HepG2 (cell line): ENCODE measurements around the gene UGP2. TPM values are rescaled to one million over a fixed set of nuclear protein-coding genes. Genes with fewer than 3 reads are reported as not detected.
A peak's percentile ranks its signal among the peaks of the same experiment; 100 is the strongest.

Source experiments
- ATAC-seq: fragments of 200-7000 bp; cut with Tn5 transposase; 3 replicates; pipeline ENCODE4 v1.9.1; 2020; ENCODE audit warnings: mild to moderate bottlenecking, moderate library complexity
- BruUV-seq: library from RNA; stranded (reverse); fragments of 400-500 nt; replicated peaks from 2 replicates; lab custom pipeline; 2021; lab: Mats Ljungman, UMichigan
- CTCF ChIA-PET: fragments of 300-600 bp; formaldehyde crosslinking; extraction: SDS; loops from one replicate; lab custom pipeline; 2021; ENCODE audit warnings: low total read pairs, inconsistent platforms, low intra/inter-chr PET ratio; lab: Yijun Ruan, JAX
- POLR2A ChIA-PET: fragments of 350-600 bp; sonication (Branson Sonifier 250); formaldehyde crosslinking; loops from one replicate; lab custom pipeline; 2020; ENCODE audit warnings: antibody characterized with exemption, inconsistent platforms; lab: Yijun Ruan, JAX
- DNase-seq: peaks from one replicate; pipeline ENCODE4 v3.0.0-alpha.2; 2015; ENCODE audit warnings: low spot score
- FAIRE-seq: peaks from 3 replicates; lab custom pipeline; 2011; peaks lifted over from hg19 to GRCh38; lab: Jason Lieb, UNC
- H2AFZ ChIP-seq: one replicate; pipeline ENCODE4 v1.6.1; 2011; ENCODE audit warnings: low read length, inconsistent platforms
- H3K27ac ChIP-seq: fragments of 300-600 bp; 3 replicates; pipeline ENCODE4 v1.8.0; 2011; ENCODE audit warnings: mixed run types, mild to moderate bottlenecking, mixed read lengths, low read length, inconsistent platforms; ENCODE audit not compliant: insufficient read depth; ENCODE audit errors: extremely low read length
- H3K27me3 ChIP-seq, 2 experiments: fragments of 200-600 bp in 1 of 2; 2 replicates in 1 of 2; 3 replicates in 1 of 2; pipeline versions ENCODE4 v1.6.0 to v1.8.0; 2011; ENCODE audit warnings: low read length in 2 of 2, mild to moderate bottlenecking in 2 of 2, moderate library complexity in 2 of 2, inconsistent platforms in 1 of 2; ENCODE audit not compliant: insufficient read depth in 2 of 2, control insufficient read depth in 1 of 2
- H3K36me3 ChIP-seq, 2 experiments: fragments of 200-600 bp in 1 of 2; replicated peaks in 1 of 2; 2 replicates in 1 of 2; 3 replicates in 1 of 2; pipeline versions ENCODE4 v1.5.1 to v1.8.0; 2011; ENCODE audit warnings: low read length in 2 of 2, inconsistent platforms in 1 of 2; ENCODE audit not compliant: insufficient read depth in 2 of 2, control insufficient read depth in 1 of 2
- H3K4me1 ChIP-seq: 2 replicates; pipeline ENCODE4 v1.5.1; 2012; ENCODE audit warnings: low read length, inconsistent platforms; ENCODE audit not compliant: insufficient read depth
- H3K4me2 ChIP-seq: 2 replicates; pipeline ENCODE4 v1.6.0; 2011; ENCODE audit warnings: low read depth, low read length, inconsistent platforms
- H3K4me3 ChIP-seq, 3 experiments: fragments of 200-600 bp in 1 of 3; sonication (generic), shearing (Covaris generic) in 1 of 3; replicated peaks in 1 of 3; 2 replicates each; pipeline ENCODE4 v1.5.1; 2011 to 2016; ENCODE audit warnings: low read length in 3 of 3, inconsistent platforms in 2 of 3, low read depth in 2 of 3, mild to moderate bottlenecking in 2 of 3, control low read depth in 1 of 3, mixed read lengths in 1 of 3; ENCODE audit not compliant: insufficient read depth in 1 of 3
- H3K79me2 ChIP-seq: one replicate; pipeline ENCODE4 v1.6.1; 2011; ENCODE audit warnings: low read length, inconsistent platforms; ENCODE audit not compliant: insufficient read depth
- H3K9ac ChIP-seq: 2 replicates; pipeline ENCODE4 v1.6.0; 2011; ENCODE audit warnings: mild to moderate bottlenecking, low read depth, low read length, inconsistent platforms; ENCODE audit not compliant: insufficient read depth
- H3K9me3 ChIP-seq: 2 replicates; pipeline ENCODE4 v1.5.1; 2012; ENCODE audit warnings: mild to moderate bottlenecking, low read length
- H4K20me1 ChIP-seq: 2 replicates; pipeline ENCODE4 v1.6.0; 2011; ENCODE audit warnings: inconsistent platforms, mild to moderate bottlenecking, low read length, moderate library complexity; ENCODE audit not compliant: insufficient read depth
- CAMTA2 ChIP-seq: sonication (generic); formaldehyde crosslinking; IDR thresholded peaks from 2 replicates; pipeline ENCODE4 v1.4.0; 2020; ENCODE audit warnings: mild to moderate bottlenecking, missing genetic modification reagents, borderline replicate concordance
- ELF3 ChIP-seq: IDR thresholded peaks from 2 replicates; pipeline ENCODE4 v1.6.1; 2016; ENCODE audit warnings: missing genetic modification reagents, missing compliant biosample characterization
- HOMEZ ChIP-seq: IDR thresholded peaks from 2 replicates; pipeline ENCODE4 v1.6.1; 2016; ENCODE audit warnings: low read depth
- MAFF ChIP-seq: IDR thresholded peaks from 2 replicates; pipeline ENCODE4 v1.6.1; 2011; ENCODE audit warnings: low read depth, low read length, improper control_type of control experiment
- MAFK ChIP-seq, 2 experiments: IDR thresholded peaks in 1 of 2; conservative IDR thresholded peaks in 1 of 2; 2 replicates each; pipeline ENCODE4 v1.6.1; 2011; ENCODE audit warnings: improper control_type of control experiment in 2 of 2, low read length in 2 of 2
- MEF2D ChIP-seq: sonication (generic); formaldehyde crosslinking; IDR thresholded peaks from 2 replicates; pipeline ENCODE4 v1.5.1; 2020; ENCODE audit warnings: mild to moderate bottlenecking, missing genetic modification reagents
- PRDM4 ChIP-seq: sonication (generic); formaldehyde crosslinking; IDR thresholded peaks from 2 replicates; pipeline ENCODE4 v1.9.0; 2021; ENCODE audit warnings: missing genetic modification reagents, borderline replicate concordance
- SRY ChIP-seq: sonication (generic); formaldehyde crosslinking; IDR thresholded peaks from 2 replicates; pipeline ENCODE4 v1.8.0; 2022; ENCODE audit warnings: mild to moderate bottlenecking, missing genetic modification reagents
- TEAD3 ChIP-seq: optimal IDR thresholded peaks from 2 replicates; pipeline ENCODE3; 2016; ENCODE audit warnings: borderline replicate concordance
- ZFP1 ChIP-seq: IDR thresholded peaks from 2 replicates; pipeline ENCODE4 v1.6.1; 2016
- ZNF225 ChIP-seq: sonication (generic); formaldehyde crosslinking; IDR thresholded peaks from 2 replicates; pipeline ENCODE4 v1.4.0; 2020; ENCODE audit warnings: mild to moderate bottlenecking, missing genetic modification reagents
- ZNF367 ChIP-seq: sonication (generic); formaldehyde crosslinking; IDR thresholded peaks from 2 replicates; pipeline ENCODE4 v1.4.0; 2020; ENCODE audit warnings: missing genetic modification reagents, borderline replicate concordance
- ZNF563 ChIP-seq: sonication (generic); formaldehyde crosslinking; IDR thresholded peaks from 2 replicates; pipeline ENCODE4 v1.8.0; 2022; ENCODE audit warnings: mild to moderate bottlenecking, moderate library complexity, missing genetic modification reagents
- ZNF703 ChIP-seq: sonication (generic); formaldehyde crosslinking; IDR thresholded peaks from 2 replicates; pipeline ENCODE4 v1.5.1; 2020; ENCODE audit warnings: missing genetic modification reagents, mild to moderate bottlenecking, moderate library complexity, borderline replicate concordance
- WGBS: methylation state at CpG from one replicate; pipeline ENCODE4 v1.1.6; 2017; ENCODE audit warnings: low lambda C conversion rate; 5-methylcytosine and 5-hydroxymethylcytosine counted together
- in situ Hi-C: cut with HindIII; loops from 2 replicates; pipeline ENCODE4 v1.10.0; 2017; ENCODE audit warnings: low pct_unique_long_range_greater_than_20kb; ENCODE audit not compliant: extremely low pct_ligation_motif_present
- intact Hi-C: fragments of 100-400 bp; cut with micrococcal nuclease; formaldehyde crosslinking; loops from one replicate; pipeline ENCODE4 v1.10.0; 2022; ENCODE audit not compliant: unreplicated experiment
- polyA plus RNA-seq, 8 experiments: library from polyadenylated mRNA; depleted of rRNA in 3 of 8; stranded (reverse) in 7 of 8; unstranded in 1 of 8; fragments of >200 nt; fragmentation: Illumina TruSeq in 4 of 8; extraction: Trizol in 4 of 8; gene quantifications; 2 replicates each; pipeline versions ENCODE4 v1.2.1 to v1.2.3, GENCODE V29; 2011 to 2016; ENCODE audit warnings: low read depth in 4 of 8, missing spikeins in 1 of 8, mixed read lengths in 1 of 8; ENCODE audit not compliant: insufficient read depth in 1 of 8
- total RNA-seq, 5 experiments: library from RNA; depleted of rRNA; stranded (reverse); fragments of >200 nt; fragmentation: Illumina TruSeq; extraction: Trizol; gene quantifications; 2 replicates each; pipeline ENCODE4 v1.2.3, GENCODE V29; 2016; ENCODE audit warnings: low read depth in 1 of 5
- TF ChIP-seq, protein P1 (sequence below): sonication (generic); formaldehyde crosslinking; conservative IDR thresholded peaks from 2 replicates; pipeline ENCODE4 v1.8.0; 2022; ENCODE audit warnings: low read depth, missing genetic modification reagents

UGP2 gene
- total and polyA plus RNA-seq, 2 of the 13 experiments (the other 11 are each of a cell fraction or from before 2014, with no cell fraction given) = 96.0 to 134 TPM

GRCh38 chr2:63796796-63797195 lies 44.9 kb upstream of the UGP2 start:
- H2AFZ ChIP-seq = no peak overlapping the region
- TF ChIP-seq ZNF563 (0 out of 2 replicates have a peak, but pooled peaks have one; percentile 47), MEF2D (CRISPR knock-in tag) (no peak), HOMEZ (CRISPR knock-in tag) (no peak)
- TF ChIP-seq, all 625 proteins: peak for 1
- FAIRE-seq (no peak), DNase-seq (no peak), ATAC-seq (no peak)
- no peaks in the 10 kb centered on the region for H3K9me3 ChIP-seq
- ChIA-PET CTCF (no interaction called here), POLR2A (no interaction called here)
- no peak overlapping the region for H3K9ac ChIP-seq
- H3K4me1 ChIP-seq = no peaks in the 10 kb centered on the region
- no peaks in the 10 kb centered on the region for H4K20me1 ChIP-seq
- H3K27ac ChIP-seq = no peak overlapping the region
- no peak overlapping the region for H3K4me3 ChIP-seq
- intact Hi-C loops = no loop called here
- no peaks in the 10 kb centered on the region for H3K27me3 ChIP-seq
- BruUV-seq = no TSS peak
- no peaks in the 10 kb centered on the region for H3K79me2 ChIP-seq
- in situ Hi-C loops = no loop called here
- 78% methylated on average over 3 of the region's 3 CpGs for WGBS
- H3K36me3 ChIP-seq = no peaks in the 10 kb centered on the region
- H3K4me2 ChIP-seq = no peak overlapping the region

DNA sequence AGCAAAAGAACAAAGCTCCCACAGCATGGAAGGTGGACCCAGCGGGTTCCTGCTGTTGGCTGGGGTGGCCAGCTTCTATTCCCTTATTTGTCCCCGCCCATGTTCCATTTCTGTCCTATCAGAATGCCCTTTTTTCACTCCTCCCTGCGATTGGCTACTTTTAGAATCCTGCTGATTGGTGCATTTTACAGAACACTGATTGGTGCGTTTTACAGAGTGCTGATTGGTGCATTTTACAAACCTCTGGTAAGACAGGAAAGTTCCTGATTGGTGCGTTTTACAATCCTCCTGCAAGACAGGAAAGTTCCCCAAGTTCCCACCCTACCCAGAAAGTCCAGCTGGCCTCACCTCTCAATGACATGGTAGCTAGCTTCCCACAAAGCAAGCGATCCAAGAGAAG lies 40.2 kb upstream of the UGP2 start:
- Histone ChIP-seq H3K4me1 (no peaks in the 10 kb centered on the region), H3K79me2 (no peaks in the 10 kb centered on the region), H3K9me3 (no peaks in the 10 kb centered on the region), H3K4me3 (no peak overlapping the region), H3K4me2 (no peak overlapping the region), H3K9ac (no peak overlapping the region), H4K20me1 (no peaks in the 10 kb centered on the region), H3K27me3 (no peaks in the 10 kb centered on the region), H3K27ac (no peak overlapping the region), H2AFZ (no peak overlapping the region), H3K36me3 (no peaks in the 10 kb centered on the region)
- no peak for DNase-seq
- ChIA-PET POLR2A (no interaction called here), CTCF (no interaction called here)
- no peak for ATAC-seq
- intact Hi-C loops (no loop called here), in situ Hi-C loops (no loop called here)
- no TSS peak for BruUV-seq
- FAIRE-seq = no peak
- whole genome bisulfite sequencing = 58% methylated on average over 6 of the region's 6 CpGs
- no peak for TF ChIP-seq SRY (CRISPR knock-in tag)
- no peak for TF ChIP-seq ZNF703 (CRISPR knock-in tag)
- no peak for TF ChIP-seq PRDM4
- TF ChIP-seq, protein P1, sequence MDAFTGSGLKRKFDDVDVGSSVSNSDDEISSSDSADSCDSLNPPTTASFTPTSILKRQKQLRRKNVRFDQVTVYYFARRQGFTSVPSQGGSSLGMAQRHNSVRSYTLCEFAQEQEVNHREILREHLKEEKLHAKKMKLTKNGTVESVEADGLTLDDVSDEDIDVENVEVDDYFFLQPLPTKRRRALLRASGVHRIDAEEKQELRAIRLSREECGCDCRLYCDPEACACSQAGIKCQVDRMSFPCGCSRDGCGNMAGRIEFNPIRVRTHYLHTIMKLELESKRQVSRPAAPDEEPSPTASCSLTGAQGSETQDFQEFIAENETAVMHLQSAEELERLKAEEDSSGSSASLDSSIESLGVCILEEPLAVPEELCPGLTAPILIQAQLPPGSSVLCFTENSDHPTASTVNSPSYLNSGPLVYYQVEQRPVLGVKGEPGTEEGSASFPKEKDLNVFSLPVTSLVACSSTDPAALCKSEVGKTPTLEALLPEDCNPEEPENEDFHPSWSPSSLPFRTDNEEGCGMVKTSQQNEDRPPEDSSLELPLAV (CRISPR knock-in tag) = no peak
- TF ChIP-seq MAFK (conservative IDR thresholded peaks at IDR 0.05 in 1 of 2, IDR thresholded peaks at IDR 0.05 in 1 of 2; ENCODE audit: low read length in 2 of 2) = peak; percentile 43 to 66; a peak in 2 of 4 replicates
- TF ChIP-seq ZNF225 (CRISPR knock-in tag) = no peak
- peak; percentile 40; the same call in 1 of the 2 replicates for TF ChIP-seq MAFF
- TF ChIP-seq TEAD3 (CRISPR knock-in tag) = no peak
- no peak for TF ChIP-seq ZFP1 (CRISPR knock-in tag)
- no peak for TF ChIP-seq ZNF367 (CRISPR knock-in tag)
- TF ChIP-seq CAMTA2 = no peak
- TF ChIP-seq ELF3 (CRISPR knock-in tag) = no peak
